Inflammatory macrophage treated with lipopolysaccharide for 4 hours (primary cell): ENCODE data around the gene FOS.
A peak's percentile ranks its signal among the peaks of the same experiment; 100 is the strongest.

Source experiments
- DNase-seq: peaks from one replicate; pipeline ENCODE4 v3.0.0-alpha.2; 2020

FOS gene

DNA sequence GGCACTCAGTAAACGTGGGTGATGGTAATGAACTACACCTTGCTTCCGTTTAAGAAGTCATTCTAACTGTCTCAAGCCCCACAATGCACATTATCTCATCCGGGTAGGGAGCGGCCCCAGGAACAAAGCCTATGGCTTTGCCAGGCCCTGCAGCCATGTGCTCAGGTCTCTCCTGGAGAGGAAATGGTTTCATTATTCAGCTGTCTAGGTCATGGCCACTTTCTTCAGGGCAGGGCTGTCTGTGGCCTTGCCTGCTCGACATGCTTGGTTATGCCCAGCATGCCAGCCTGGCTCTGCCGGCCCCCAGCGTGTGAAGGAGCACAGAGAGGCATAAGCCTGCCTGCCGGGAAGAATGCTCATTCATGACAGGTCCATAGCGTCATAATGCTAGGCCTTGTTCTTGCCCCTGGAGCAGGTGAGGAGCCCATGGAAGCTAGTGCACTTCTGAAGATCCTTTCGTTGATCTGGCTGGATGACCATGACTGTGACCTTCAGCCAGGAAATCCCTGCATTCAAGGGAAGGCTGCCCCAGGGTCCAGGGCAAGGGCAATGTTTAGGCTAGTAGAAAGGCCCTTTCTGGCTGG lies 26.3 kb upstream of the FOS start:
- no peak for DNase-seq

DNA sequence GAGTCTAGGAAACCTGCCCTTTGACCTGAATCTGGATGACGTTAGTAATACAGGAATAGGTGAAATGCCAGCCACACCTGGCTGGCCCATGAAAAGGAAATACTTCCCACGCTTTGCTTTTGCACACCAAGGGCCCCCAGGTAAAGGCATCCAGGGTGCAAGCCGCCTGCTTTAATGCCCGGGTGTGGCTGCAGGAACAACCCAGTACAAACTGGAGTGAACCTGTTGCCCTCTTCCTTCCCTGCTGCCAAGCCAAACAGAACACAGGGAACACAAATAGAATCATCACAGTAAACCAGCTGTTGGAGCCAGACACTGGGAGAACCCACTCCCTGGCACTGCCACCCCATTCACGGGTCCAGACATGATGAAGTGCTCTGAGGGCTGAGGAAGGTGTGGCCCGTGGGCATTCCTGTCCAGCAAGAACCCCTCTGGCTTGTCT lies 24.2 kb upstream of the FOS start:
- no peak for DNase-seq

GRCh38 chr14:75254901-75255584 lies 23.6 kb upstream of the FOS start:
- DNase-seq, result no peak

DNA sequence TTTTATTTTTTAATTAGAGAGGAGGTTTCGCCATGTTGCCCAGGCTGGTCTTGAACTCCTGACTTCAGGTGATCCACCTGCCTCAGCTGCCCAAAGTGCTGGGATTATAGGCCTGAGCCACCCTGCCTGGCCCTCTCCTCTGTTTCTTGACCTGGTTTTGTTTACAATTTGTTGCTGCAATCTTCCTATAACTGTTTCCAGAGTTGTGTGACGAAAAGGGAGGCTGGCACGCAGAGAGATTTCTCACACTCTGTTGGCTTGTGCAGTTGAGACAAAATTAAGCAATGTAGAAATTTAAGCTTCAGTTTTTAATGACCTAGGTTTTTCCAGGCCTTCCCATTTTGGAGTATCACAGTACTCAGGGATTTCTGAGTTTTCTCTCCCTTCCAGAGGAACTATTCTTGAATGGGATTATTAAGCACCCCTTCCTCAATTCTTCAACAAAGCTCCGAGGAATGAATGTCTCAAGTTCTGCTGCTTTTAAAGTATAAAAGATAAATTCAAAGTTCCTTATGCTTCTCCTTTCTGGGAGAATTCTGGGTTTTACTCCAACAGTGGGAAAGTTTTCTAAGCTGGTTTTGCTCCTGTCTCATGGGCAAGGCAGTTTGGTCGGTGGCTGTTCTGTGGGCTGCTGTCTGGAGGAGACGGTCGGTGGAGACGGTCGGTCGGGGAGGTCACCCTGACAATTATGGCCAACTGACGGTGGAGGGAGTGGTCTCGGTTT lies 20.4 kb upstream of the FOS start:
- DNase-seq, result peak; percentile 64

DNA sequence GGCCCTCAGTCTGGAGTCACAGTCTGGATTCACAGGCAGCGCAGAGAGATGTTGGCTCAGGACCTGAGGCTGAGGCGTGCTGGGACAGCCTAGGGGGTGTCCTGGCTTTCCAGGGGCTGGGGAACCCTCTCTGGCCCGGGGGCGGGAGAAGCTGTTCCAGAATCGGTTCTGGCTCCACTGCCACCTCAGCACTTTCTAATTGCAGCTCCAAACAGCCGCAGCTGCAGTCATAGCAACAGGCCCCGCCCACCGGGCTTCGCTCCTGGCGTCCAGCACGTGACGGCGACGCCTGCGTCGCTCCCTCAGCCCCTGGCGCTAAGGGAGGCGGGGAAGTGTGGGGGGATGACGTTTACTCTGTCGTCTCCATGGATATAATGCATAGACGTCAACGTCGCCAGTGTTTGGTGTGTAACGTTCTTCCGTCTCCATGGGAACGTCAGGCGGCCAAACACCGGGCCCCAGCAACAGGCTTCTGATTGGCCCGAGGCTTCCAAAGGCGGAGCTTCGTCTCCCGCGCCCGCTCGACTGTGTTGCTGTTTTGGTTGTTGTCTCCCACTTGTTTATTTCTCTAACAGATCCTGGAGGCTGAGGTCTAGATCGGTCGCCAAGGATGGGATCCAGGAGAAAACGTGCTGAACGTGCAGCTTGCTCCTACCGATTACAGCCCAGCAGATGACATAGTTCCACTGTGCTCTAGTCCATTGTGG lies 19.7 kb upstream of the FOS start:
- peak; percentile 100 for DNase-seq

GRCh38 chr14:75259510-75259855 lies 19.1 kb upstream of the FOS start:
- no peak for DNase-seq

- no peak for DNase-seq
Observed at GRCh38 chr14:75260025-75260763, 18.4 kb upstream of the FOS start.

DNA sequence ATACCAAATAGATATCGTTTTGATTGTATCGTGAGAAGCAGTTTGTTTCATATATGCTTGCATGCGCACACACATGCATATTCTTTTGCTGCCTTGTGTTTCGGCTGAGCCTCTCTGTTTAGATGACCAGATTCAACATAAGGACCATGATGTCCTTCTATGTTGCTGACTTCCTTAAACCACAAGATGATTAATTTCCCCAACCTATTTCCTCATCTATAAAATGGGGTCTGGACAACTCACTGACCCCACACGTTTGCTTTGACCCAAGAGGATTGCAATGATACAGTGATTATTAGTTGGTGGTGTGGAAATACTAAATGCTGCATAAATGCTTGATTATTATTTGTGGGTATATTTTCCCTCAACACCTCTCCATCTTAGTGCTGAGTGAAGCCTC lies 16.8 kb upstream of the FOS start:
- peak; percentile 29 for DNase-seq

DNA sequence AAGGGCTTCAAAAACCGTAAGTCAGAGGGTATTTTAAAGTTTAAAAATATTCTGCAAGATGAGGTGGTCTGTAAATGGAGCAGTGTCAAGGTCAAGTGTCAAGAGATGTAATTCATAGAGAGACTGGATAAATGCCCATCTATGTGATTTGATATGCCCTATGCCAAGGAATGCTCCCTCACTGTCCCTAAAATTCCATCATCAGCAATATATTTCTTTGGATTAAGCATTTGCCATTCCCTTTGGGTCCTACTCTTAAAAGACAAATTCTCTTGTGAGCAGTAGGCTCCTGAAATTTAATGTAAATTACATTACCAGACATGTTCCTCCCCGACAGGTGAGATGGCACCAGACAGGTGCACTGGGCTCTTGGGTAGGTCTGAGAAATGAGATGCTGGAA lies 16.0 kb upstream of the FOS start:
- no peak for DNase-seq

- no peak for DNase-seq
Observed at GRCh38 chr14:75264036-75264435, 14.6 kb upstream of the FOS start.

DNA sequence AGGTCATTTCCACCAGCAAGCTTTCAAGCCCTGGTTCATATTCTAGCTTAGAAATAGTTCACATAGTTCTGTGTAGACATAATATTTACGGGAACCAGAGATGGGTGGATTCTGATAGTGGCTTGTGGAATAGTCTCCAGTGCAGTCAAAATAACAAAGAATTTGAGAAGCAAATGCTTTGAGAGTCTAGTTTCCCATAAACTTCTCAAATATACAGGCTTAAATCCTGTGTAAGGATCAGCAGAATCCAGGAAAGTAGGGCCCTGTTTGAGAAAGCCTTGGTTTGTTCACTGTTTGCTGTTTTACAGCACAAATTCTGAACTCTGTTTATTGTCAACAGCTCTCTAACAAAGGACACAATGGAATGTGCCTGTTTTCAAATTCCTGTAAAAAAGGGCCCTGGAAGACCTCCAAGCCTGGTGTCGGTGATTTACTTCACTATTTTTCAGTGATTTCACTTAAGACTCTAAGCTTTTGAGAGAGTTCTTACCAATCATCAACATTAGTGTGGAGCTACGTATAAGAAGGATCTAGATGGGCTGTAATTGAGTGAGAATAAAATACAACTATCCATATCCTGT lies 11.4 kb upstream of the FOS start:
- no peak for DNase-seq

DNA sequence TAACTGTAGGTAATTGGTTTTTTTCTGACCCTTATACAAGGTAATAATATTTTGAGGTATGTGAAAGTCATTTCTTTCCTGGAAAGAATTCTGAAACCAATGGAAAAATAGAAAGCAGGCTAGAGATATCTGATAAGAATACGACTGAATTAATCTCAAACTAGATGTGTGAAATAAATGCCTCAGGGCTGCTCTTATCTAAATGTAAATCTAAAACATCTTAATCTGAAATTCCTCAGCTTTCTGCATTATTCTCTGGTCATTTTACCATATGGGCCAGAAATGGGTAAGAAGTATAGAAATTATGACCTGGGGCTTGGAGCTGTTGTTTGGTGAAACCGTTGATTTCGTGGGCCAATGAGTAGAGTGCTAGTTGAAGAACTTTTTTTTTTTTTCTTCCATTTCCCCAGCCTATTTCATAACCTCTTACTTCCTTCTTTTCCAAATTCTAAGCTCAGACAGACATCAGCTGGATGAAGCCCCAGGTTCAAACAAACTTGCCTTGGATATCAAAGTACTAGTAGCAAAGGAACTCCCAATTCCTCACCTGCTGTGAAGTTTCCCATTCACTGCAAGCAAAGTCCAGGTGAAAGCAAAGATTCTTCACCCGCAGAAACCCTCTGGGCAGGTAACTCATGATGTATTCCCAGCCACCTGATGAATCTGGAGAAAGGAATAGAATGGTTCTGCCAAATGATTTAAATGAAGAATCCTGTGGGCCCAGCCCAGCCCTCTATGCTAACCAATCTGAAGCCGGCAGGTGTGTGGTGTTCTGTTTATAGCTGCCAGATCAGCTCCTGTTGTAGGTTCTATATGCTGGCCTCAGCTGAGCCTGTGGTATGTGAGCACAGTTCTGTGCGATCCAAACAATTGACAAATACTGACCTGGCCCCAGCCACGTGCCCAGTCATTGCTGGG lies 9.7 kb upstream of the FOS start:
- peak; percentile 80 for DNase-seq

GRCh38 chr14:75271514-75271913 lies 7.1 kb upstream of the FOS start:
- DNase-seq, result no peak

GRCh38 chr14:75273272-75274049 lies 5.2 kb upstream of the FOS start:
- peak; percentile 67 for DNase-seq

DNA sequence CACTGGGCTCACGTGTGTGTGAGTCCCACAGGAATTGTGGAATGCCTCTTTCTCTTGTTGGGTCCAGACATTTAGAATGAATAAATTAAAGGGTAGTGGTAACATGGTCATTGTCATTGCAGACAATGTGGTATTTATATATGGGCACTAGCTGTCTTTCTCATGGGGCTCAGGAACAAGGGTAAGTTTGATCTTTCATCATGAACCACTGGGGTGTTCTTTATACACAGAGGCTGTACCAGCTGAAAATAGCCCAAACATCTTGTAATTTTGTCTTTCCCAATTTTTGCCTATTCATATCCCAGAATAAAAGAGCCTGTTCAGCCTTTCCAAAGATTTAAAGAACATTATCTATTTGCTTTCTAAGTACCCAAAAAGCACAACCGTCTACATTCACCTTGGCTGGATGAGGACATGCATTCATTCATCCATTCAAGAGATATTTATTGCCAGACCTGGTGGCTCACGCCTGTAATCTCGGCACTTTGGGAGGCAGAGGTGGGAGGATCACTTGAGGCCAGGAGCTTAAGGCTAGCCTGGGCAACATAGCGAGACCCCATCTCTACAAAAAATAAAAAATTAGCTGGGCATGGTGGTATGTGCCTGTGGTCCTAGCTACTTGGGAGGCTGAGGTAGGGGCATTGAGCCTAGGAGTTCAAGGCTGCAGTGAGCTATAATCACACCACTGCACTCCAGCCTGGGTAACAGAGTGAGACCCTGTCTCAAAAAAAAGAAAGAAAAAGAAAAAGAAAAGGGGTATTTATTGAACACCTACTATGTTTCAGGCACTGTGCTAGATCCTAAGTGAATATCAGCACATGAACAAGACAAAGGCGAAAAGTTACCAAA lies 4.4 kb upstream of the FOS start:
- DNase-seq, result no peak

DNA sequence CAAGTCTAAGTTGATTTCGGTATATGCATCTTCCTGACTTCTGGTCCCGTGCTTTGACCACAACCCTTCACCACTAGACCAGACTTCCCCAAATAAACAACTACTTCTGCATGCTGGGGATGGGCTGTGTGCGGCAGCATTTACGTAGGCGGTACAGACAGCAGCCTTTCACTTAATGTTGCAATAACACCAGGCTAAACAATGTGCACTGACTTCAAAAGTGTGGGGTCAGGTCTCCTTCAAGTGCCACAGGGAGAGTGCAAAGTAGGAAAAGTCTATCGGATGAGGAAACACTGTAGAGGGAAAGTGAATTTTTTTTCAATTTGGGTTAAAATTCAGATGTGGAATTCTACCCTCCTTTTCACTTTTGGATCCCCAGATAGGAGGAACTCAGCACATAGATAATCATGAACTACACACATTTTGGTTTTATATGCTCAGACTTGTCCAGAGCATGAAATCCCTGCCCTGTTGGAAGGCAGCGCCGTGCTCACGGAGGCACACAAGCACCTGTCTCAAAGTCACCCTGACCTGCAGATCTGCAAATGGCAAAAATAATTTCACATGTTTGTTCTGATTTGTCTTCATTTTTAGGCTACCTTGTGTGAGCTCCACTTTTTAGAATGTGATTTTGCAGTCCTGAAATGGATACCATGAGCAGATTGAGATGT lies 3.6 kb upstream of the FOS start:
- peak; percentile 98 for DNase-seq

DNA sequence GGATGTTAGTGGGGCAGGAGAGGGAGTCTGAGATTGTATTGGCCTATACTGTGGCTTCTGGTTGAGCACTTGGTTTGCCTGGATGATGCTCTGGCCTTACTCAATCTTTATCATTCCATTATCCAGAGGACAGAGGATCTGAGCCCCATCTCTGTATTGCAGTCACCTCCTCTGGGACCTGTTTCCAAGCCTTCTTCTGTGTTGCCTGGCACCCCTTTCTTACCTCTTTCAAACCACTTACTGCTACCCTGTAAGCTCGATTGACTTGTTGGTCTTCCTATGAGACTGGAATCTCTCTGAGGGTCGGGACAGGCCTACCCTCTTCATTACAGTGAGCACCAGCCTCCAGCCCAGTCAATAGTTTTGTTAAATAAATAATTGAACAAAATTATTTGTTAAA lies 3.0 kb upstream of the FOS start:
- no peak for DNase-seq

- DNase-seq, result peak; percentile 82
Observed at GRCh38 chr14:75277008-75277814, 1.4 kb upstream of the FOS start.
